ENCODE measurements around the gene RARA. TPM values are rescaled to one million over a fixed set of nuclear protein-coding genes. Genes with fewer than 3 reads are reported as not detected.
A peak's percentile ranks its signal among the peaks of the same experiment; 100 is the strongest.

Gene RARA
- total RNA-seq, 1 donor from 2014 or later: 9.2 TPM

- no peak for DNase-seq (ENCODE audit: low read depth, low spot score)
Measured at GRCh38 chr17:40315678-40316570, 6.9 kb downstream of the RARA start.

DNA sequence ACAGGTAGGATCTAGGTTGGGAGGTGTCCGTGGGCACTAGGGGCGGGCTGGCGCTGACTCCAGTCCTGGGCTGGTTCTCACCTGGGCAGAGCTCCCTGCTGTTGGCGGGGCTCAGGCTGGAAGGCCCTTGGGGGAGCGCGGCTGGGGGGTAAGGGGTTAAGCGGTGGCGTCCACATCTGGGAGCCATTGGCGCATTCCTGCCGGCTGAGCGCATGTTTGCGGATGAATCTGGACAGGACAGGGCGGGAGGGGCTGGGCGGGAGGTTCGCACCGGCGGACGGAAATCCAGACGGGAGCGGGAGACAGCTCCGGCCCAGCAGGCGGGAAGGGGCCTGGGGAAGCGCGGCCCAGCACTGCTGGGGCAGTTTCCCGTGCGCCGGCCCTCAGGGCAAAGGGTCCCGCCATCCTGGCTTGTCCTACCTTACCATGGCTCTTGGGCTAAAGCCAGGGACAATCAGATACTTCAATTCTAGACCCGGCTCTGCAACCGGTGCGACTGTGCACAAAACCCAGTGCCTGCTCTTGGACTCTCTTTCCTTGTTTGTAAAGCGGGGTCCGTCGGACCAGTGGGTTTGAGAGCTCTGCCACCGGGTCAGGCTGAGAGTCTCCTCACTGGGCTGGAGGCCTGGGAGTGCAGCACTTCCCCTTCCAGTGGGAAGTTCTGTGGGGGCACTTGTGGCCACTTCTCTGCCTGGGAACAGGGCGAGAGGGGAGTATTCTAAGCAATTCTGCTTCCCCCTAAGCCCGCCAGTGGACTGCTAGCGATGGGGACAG is 7.8 kb downstream of the RARA start:
- DNase-seq (ENCODE audit: low read depth, low spot score): no peak

- DNase-seq (ENCODE audit: low read depth, low spot score): no peak
Measured at GRCh38 chr17:40317345-40317873, 8.4 kb downstream of the RARA start.

GRCh38 chr17:40317880-40318829 is 9.2 kb downstream of the RARA start:
- DNase-seq (ENCODE audit: low read depth, low spot score): peak; percentile 86

DNA sequence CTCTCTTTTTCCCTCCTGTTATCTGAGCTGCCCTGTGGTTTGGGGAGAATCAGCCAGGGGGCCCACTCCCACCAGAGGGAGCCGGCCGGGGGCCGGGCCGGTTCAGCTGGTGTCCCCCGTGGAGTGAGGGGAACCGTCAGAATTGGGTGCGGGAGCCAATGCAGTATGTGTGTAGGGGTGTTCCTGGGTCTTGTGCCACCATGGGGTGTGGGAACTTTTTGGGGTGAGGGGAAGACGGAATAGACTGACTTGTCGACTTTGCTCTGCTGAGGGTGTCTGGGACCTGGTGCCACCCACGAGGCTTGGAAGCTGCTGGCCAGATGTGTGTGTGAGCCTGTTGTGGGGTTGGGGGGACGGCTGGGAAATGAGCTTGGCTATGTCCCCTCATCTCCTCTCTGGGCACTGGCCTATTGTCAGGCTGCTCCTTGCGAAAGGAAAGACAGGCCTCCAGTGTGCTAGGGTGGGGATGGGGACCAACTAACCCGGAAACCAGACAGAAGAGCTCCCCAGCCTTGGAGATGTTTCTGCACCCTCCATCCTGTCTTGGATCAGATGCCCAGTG is 9.9 kb downstream of the RARA start:
- no peak for DNase-seq (ENCODE audit: low read depth, low spot score)

DNA sequence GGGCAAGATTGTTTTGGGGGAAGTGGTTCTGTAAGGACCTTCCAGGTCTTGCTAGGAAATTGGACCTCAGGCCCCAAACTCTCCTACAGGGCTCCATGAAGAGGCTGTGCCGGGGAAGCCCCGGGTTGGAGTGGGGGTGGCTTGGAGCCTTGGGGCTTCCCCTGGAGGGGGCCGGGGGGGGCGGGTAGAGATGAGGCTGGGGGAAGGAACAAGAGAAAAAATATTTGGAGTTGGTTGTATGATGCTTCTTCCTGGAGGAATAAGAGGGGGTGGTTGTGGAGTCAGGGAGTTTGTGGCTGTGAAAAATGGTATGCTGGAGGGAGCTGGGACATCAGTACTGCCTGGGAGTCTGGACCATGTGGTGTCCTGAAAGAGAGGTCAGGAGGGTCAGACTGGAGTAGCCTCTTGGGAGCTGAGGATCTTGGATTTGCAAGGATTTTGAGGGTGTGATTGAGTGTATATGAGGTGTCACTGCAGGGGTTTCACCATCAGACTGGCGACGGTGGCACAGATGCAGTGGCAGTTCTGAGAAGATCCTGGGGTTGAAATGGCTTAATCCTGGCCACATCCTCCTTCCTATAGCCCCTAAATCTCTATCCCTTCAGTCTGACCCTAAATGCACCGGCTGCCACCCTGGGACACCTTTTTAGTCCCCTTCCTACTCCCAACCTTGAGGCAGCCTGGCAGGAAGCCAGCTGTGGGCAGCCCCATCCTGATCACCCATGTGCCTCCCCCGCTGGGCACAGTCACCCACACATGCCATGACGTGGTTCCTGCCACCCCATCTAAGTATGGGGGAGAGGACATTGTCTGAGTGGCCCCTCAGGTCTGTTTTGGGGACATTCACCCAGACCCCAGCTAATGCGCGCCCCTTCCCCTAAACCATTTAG is 10.9 kb downstream of the RARA start:
- DNase-seq (ENCODE audit: low read depth, low spot score): no peak

DNA sequence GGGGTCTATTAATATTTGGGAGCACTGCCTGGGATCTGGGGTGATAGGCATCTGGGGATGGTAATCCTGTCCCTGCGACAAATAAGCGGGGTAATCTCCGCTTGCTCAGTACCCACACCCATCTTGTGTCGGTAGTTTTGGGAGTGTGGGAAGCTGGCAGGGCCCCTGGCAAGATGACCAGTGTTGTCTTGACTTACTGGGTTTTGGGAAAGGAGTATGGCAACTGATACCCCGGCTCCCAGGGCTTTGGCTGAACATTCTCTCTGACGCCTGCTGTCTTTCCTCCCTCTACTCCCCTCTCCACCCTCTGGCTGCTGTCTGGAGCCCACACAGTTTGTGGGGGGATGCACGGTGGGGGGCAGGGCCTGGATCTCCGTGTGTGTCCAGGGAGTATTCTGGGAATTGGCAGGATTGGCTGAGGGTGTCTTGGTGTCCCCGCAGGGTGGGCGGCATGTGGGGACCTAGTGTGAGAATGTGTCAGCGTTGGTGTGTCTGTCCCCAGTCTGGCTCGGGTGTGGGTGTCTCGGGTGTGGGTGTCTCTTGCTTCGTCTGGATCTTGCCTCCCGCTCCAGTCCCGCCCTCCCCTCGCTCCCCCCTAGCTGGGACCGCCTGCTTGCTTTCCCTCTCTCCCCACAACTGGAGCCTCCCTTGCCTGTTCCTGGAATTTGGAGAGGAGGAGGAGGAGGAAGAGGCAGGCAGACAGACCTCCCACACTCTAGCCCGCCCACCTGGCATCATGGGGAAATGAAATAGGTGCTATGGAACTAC is 12.0 kb downstream of the RARA start:
- DNase-seq (ENCODE audit: low read depth, low spot score): no peak

- no peak for DNase-seq (ENCODE audit: low read depth, low spot score)
Measured at GRCh38 chr17:40321524-40321929, 12.5 kb downstream of the RARA start.

- no peak for DNase-seq (ENCODE audit: low read depth, low spot score)
Measured at GRCh38 chr17:40321961-40322357, 13.0 kb downstream of the RARA start.

DNA sequence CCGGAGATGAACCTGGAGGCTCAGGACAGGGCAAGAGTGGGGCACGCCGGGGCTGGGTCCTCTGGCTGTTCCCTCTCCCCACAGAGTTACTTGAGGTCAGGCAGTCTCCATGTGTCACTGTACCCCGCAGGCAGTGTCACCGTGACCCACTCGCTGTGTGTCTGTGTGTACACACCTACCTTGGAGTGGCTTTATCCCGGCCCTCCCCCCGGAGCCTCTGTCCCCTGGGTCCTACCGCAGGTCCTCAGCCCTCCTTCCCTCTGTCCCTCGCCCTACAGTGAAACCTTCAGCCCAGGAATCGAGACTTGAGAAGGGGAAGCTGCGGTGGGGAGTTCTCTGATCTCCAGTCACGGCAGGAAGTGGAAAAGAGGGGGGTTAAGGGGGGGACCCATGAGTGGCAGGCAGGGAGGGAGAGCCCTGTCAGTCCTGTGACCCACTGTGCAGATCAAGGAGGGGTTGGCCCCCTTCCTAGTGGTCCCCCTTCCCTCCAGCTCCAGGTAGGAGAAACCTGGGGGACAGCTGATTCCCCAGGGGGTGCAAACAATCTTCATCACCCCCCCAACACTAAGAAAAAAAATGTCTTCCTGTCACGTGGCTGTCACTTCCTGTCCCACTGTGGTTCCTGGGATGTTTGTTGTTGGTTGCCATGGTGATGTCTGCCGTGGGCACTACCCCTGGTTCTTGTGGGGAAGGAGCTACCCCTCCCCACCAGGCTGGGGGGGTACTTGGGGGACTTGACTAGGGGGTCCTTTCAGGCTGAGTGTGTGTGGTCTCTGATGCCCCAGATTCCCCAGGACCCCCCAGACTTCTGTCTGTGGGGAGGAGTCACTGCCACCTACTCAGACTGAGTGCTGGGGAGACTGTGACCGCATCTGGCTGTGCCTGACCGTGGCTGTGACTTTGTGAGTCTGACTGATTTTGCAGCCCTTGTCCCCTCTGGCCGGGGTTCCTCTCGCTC is 13.7 kb downstream of the RARA start:
- peak; percentile 82 for DNase-seq (ENCODE audit: low read depth, low spot score)

- DNase-seq (ENCODE audit: low read depth, low spot score): no peak
Measured at GRCh38 chr17:40323391-40324381, 14.7 kb downstream of the RARA start.

- no peak for DNase-seq (ENCODE audit: low read depth, low spot score)
Measured at GRCh38 chr17:40325156-40326013, 16.4 kb downstream of the RARA start.

- DNase-seq (ENCODE audit: low read depth, low spot score): no peak
Measured at GRCh38 chr17:40326014-40326831, 17.2 kb downstream of the RARA start.

DNA sequence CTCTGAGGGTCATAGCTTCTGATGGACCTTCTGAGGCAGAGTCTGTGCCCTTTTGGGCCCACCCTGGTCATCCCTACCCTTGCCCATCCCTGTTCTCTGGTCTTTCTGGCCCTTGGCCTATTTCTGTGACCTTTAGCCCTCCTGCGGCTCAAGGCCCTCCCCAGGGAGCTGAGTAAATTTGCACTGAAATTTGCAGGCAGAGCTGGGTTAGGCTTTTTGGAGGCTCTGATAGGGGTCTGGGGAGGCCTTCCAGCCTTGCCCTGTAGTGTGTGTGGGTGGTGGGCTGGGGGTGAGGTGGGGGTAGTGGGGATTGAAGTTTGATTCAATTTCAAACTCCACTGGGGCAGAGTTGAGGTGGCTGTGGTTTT is 17.8 kb downstream of the RARA start:
- no peak for DNase-seq (ENCODE audit: low read depth, low spot score)

GRCh38 chr17:40327244-40327729 is 18.3 kb downstream of the RARA start:
- DNase-seq (ENCODE audit: low read depth, low spot score): no peak

All from pulmonary artery endothelial cell (primary cell).